ENCODE measurements around the gene ATP13A2.

The ATP13A2 gene

DNA sequence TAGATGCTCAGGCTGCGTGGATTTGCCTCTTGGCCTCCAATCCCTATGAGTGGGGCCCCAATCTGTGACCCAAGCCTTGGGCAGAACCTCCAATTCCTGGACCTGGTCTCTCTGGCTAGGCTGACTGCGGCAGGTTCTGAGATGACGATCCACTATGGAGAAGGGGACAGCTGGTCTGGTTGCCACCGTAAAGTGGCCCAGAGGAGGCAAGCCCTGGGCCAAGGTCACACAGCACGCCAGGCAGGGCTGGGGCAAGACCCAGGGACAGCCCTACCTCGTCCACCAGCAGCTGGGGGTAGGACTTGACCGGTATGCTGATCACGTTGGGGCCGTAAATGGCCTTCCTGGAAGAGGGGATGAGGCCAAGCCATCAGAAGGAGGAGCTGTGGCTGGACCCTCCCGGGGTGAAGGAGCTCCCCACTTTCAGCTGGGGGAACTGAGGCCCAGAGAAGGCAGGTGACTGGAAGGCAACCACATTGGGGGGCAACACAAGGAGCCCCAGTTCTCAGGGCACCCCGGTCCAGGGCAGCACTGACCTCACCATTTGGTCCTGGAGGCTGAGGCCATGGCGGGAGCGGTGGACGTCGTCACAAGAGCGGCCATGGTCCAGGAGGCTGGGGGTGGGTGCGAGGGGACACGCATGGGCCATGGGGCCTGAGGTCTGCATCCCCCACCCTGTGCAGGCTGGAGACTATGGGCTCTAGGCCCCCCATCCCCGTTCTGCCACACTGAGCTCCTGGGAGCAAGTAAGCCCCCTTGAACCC is 9.8 kb downstream of the ATP13A2 start:
- DNase-seq (ENCODE audit: low spot score) = no peak

- no peak for DNase-seq (ENCODE audit: low spot score)
These were observed 11.9 kb downstream of the ATP13A2 start for GRCh38 chr1:16999863-17000262.

DNA sequence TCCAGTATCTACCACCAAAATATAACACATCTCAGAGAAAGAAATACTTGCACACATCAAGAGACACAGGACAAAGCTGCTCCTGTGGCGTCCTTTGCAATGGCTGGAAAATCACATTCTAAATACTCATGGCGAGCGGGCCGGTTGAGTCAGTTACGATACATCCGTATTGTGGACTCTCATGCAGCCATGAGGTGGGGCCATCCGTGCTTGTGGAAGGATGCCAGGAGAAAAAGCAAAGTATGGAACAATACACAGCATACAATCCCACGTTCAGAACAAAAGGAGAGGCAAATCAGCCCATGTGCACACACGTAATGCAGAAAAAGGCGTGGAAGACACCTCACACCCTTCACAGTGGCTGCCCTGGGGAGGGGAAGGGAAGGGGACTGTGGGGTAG is 13.1 kb downstream of the ATP13A2 start:
- DNase-seq (ENCODE audit: low spot score) = no peak

DNA sequence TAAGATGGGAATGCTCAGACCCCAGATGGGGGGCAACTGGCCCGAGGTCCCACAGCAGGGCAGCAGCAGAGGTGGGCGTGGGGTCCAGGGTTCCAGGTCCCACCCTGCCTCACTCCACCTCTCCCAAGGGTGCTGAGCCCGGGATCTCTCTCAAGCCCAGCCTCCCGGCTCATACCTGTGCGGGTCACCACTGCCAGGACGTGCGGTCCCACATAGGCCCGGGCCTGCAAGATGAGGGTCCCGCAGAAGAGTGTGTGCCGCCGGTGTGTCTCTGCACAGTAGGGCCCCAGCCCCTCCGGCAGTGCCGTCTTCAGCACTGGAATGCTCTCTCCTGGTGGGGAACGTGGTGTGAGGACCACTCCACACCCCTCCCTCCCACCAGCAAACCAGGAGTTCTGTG is 14.9 kb downstream of the ATP13A2 start:
- no peak for DNase-seq (ENCODE audit: low spot score)

DNA sequence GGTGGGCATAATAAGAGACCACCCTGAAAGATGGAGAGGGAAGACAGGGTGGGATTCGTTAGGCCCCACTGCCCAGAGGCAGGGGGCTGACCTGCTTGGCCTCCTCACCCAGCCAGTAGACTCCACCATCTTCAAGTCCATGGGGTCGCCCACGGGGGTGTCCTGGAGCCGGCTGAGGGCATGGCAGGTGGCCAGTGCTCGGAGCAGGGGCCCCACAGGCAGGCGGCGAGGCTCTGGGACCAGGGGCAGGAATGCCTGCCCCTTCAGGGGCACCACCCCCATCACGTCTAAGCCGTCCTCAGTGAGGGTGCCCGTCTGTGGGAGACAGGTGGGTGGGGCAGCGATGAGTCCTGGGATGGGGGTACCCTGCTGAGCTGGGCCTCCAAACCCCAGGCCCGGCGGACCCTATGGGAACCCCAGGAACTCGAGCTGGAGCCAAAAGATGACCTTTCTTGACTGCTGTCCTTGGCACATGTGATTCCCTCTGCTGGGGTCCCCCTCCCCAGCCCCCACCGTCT is 18.1 kb downstream of the ATP13A2 start:
- DNase-seq (ENCODE audit: low spot score) = no peak

GRCh38 chr1:16992675-16993074 is 19.1 kb downstream of the ATP13A2 start:
- no peak for DNase-seq (ENCODE audit: low spot score)

DNA sequence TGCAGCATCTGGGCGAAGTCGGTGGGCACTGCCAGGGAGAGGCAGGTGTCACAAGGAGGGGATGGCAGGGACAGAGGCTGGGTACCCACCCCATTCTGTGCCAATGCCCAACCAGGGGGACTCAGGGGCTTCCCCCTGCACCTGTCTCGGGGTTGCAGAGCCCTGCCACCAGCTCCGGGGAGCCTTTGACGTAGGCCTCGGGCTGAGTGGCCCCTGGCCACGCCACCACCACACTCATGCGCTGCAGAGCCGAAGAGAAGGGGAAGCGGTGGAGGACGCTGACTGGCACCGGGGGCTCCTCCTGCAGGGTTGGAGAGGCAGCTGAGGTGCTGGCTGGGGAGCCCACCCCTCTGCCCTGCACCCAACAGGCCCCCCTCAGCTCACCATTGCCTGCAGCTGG is 19.6 kb downstream of the ATP13A2 start:
- no peak for DNase-seq (ENCODE audit: low spot score)

- no peak for DNase-seq (ENCODE audit: low spot score)
These were observed 20.2 kb downstream of the ATP13A2 start for GRCh38 chr1:16991571-16991970.

- DNase-seq (ENCODE audit: low spot score) = no peak
These were observed 21.9 kb downstream of the ATP13A2 start for GRCh38 chr1:16989676-16990391.

DNA sequence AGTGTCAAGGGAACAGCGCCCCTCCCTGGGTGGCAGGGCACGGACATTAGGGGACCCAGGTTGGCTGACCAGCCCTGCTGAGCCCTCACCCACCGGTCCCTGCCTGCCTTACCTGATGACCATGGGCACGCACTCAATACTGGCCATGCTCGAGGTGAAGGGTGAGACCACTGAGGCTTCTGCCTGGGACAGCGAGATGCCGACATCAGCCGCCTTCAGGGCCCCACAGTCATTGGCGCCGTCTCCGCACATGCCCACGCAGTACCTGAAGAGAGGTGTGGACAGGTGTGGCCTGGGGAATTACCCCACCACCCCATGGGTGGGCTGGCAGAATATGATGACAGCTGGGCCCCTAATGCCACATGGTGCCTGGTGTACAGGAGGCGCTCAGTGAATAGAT is 23.5 kb downstream of the ATP13A2 start:
- no peak for DNase-seq (ENCODE audit: low spot score)

DNA sequence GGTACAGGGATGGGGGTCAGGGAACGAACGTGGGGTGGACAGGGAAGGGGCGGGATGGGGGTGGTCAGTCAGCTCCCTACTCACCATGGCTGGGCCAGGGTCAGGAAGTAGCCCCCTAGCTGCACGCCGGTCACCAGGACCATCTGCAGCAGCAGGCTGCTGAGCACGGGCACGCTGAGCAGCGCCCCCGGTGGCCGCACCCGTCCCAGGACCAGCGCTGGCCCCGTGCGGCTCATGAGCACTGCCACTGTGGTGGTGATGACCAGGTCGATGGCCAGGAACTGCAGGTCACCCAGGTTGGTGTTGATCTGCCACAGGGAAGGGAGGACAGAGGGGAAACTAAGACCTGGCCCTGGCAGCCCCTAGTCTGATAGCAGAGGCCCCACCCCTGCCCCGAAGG is 24.8 kb downstream of the ATP13A2 start:
- DNase-seq (ENCODE audit: low spot score) = no peak

GRCh38 chr1:16986560-16986959 is 25.2 kb downstream of the ATP13A2 start:
- no peak for DNase-seq (ENCODE audit: low spot score)

- no peak for DNase-seq (ENCODE audit: low spot score)
These were observed 25.6 kb downstream of the ATP13A2 start for GRCh38 chr1:16986113-16986512.

DNA sequence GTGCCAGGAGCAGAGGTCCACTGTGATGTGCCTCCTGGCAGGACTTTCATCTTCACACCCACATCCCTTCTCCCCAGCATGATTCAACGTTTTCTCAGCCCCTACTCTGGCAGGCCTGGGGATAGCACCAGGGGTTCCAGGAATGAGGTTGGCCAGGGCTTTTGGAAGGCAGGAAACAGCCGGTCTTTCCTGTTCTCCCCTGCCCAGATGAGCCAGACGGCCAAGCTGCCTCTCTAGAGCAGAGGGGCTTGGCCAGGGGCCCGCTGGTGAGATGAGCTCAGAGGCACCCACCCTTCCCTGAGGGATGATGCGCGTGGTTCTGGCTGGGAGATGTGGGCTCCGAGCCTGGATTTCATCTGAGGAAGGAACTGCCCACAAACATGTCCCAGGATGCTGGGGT is 27.0 kb downstream of the ATP13A2 start:
- DNase-seq (ENCODE audit: low spot score) = no peak

GRCh38 chr1:16983649-16984048 is 28.1 kb downstream of the ATP13A2 start:
- DNase-seq (ENCODE audit: low spot score) = no peak

- DNase-seq (ENCODE audit: low spot score) = no peak
These were observed 28.8 kb downstream of the ATP13A2 start for GRCh38 chr1:16982902-16983301.

DNA sequence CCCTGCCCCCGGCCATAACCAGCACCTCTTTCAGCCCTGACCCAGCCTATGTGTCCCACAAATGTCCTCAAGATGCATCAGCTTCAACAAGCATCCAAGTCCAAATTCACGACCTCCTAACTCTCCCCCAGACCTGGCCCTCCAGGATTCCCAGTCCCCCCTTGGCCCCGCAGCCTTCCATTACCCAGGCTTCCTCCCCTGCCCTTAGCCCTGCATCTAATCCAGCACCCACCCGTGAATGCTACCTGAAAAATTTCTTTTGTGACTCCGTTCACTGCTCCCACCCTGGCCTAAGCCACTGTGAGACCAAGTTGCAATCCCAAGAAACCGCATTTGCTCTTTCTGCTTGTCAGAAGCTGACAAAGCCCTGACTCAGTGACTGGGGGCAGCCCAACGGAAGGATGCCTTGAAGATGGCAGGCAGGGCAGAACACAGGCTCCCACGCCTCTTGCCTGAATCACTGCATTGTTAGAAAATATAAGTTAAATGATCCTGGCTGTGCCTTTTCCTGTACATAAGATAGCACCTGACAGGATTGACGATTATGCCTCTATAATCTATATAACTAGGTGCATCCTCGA is 30.4 kb downstream of the ATP13A2 start:
- DNase-seq (ENCODE audit: low spot score) = no peak

DNA sequence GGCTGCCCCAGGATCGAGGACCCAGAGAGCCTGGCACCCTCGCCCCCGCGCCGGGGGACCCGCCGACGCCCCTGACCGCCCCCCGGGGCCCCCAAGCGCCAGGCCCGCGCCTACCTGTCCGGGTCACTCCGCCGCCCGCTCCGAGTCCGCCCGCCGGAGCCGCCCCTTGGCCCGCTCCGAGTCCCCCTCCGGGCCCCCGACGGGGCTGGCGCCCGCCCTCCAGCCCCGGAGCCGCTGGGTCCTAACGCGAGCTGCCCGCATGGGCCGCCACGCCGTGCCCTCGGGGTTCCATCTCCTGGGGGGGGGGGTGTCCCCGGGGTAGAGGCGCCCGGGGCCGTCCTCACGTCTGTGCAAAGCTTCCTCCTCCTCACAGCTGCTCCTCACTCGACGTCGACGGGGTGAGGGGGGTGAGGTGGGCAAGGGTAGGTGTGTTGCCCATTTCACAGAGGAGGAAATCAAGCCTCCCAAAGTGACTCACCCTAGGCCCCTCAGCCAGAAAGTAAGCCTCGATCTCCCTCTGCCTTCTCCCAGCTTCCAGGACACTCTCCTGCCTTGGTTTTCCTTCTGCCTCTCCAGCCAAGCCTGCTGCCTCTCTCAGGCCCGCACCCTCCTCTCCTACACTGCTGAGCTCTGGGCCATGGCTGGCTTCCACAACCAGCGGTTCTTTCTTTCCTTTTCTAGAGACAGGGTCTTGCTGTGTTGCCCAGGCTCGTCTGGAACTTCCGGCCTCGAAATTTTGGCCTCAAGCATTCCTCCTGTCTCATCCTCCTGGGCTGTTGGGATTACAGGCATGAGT is 31.1 kb downstream of the ATP13A2 start, which contains the start of gene MFAP2:
TSS of gene MFAP2 (minus strand) at position 148 of the 796 bp plus-strand sequence. CDS start 2,347 bp downstream, outside the sequence.
- DNase-seq (ENCODE audit: low spot score) = no peak

DNA sequence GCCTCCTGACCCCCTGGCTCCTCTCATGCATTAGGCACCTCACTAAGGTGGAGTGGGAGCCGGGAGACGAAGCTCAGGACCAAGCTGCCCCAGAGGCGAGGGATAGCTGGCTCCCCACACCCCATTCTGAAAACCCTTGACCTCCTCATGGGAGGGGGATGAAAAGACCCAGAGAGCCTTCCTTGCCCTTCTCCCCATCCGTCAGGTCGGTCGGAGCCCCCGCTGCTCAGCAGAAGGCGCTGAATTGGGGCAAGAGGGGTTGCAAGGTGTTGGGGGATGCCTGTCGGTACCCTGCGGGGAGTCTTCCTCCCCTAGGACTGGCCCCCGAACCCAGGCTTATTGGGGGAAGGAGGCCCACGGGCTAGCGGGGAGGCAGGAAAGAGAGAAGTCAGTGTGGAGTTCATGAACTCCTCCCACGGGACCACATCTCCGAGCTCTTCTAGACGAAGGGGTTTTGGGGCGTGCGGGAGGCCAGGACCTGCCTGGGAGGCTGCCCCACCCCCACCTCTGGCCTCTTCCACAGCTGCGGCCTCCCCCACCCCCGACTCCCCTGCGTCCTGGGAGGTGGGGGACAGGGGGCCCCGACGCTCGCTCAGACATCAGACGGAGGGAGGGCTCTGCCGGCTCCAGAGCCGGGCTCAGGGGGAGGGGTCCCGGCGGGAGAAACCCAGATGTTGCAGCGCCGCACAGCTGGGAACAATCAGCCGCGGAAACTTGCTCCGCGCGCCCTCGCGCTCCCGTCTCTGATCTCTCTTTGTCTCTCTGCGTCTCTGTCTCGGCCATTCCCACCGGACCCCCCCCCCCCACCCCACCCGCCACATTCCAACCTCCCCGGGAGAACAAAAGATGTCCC is 32.0 kb downstream of the ATP13A2 start:
- DNase-seq (ENCODE audit: low spot score) = no peak

- no peak for DNase-seq (ENCODE audit: low spot score)
These were observed 32.9 kb downstream of the ATP13A2 start for GRCh38 chr1:16978567-16979474.
